Adipocyte (in vitro differentiated cells): ENCODE results near the gene AKR1C3.
"Not testable (repeated sequence)": the region's sequence is repeated elsewhere in the genome, so short reads cannot be mapped to it uniquely, and the experiment has no call there.

Experiments
- DNase-seq: peaks from one replicate; pipeline ENCODE4 v3.0.0-alpha.2; 2015; ENCODE audit warnings: low read depth
- H3K27me3 ChIP-seq: replicated peaks from 2 replicates; pipeline ENCODE4 v1.7.0; 2013; ENCODE audit warnings: mild to moderate bottlenecking, low read length, moderate library complexity; ENCODE audit not compliant: control insufficient read depth, insufficient read depth
- H3K36me3 ChIP-seq: 2 replicates; pipeline ENCODE4 v1.7.0; 2013; ENCODE audit warnings: low read length, mild to moderate bottlenecking, moderate library complexity; ENCODE audit not compliant: control insufficient read depth, insufficient read depth, severe bottlenecking
- H3K4me1 ChIP-seq: 2 replicates; pipeline ENCODE4 v1.7.0; 2013; ENCODE audit warnings: mild to moderate bottlenecking, low read length, moderate library complexity; ENCODE audit not compliant: control insufficient read depth, insufficient read depth
- H3K4me3 ChIP-seq: 2 replicates; pipeline ENCODE4 v1.7.0; 2013; ENCODE audit warnings: mild to moderate bottlenecking, low read length, moderate library complexity
- H3K9ac ChIP-seq: 2 replicates; pipeline ENCODE4 v1.7.0; 2013; ENCODE audit warnings: mild to moderate bottlenecking, low read length, moderate library complexity
- H3K9me3 ChIP-seq: 2 replicates; pipeline ENCODE4 v1.7.0; 2013; ENCODE audit warnings: mild to moderate bottlenecking, low read length, moderate library complexity; ENCODE audit not compliant: control insufficient read depth

Gene AKR1C3

DNA sequence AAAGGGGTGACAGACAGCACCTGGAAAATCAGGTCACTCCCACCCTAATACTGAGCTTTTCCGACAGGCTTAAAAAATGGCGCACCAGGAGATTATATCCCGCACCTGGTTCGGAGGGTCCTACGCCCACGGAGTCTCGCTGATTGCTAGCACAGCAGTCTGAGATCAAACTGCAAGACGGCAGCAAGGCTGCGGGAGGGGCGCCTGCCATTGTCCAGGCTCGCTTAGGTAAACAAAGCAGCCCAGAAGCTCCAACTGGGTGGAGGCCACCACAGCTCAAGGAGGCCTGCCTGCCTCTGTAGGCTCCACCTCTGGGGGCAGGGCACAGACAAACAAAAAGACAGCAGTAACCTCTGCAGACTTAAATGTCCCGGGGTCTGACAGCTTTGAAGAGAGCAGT is 15.6 kb downstream of the AKR1C3 start:
- Histone ChIP-seq H3K4me1 (peaks cover 14% of the 10 kb centered on the region), H3K36me3 (peaks cover 43% of the 10 kb centered on the region)
- not testable (repeated sequence) for H3K27me3 ChIP-seq, DNase-seq, H3K9ac ChIP-seq, H3K9me3 ChIP-seq, H3K4me3 ChIP-seq

DNA sequence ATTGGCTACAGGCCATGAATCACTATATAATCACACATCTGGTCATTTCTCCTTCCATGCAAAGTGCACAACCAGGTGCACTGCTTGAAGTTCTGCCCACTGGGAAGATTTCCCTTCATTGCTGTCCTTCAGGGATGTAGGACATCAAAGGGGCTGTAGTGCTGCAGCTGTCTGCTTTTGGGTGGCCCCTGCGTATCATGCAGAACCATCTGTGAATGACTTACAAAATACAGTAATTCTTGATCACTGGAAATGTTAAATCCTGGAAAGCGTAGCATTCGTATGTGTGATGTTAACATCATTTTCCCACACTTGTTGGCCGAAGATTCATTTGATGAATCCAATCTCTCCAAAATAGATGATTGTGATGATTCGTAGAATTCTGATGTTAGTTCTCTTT is 22.4 kb downstream of the AKR1C3 start:
- Histone ChIP-seq H3K9ac (no peak overlapping the region), H3K9me3 (no peaks in the 10 kb centered on the region), H3K4me3 (no peak overlapping the region), H3K36me3 (no peaks in the 10 kb centered on the region), H3K27me3 (no peaks in the 10 kb centered on the region), H3K4me1 (no peaks in the 10 kb centered on the region)
- DNase-seq = no peak

DNA sequence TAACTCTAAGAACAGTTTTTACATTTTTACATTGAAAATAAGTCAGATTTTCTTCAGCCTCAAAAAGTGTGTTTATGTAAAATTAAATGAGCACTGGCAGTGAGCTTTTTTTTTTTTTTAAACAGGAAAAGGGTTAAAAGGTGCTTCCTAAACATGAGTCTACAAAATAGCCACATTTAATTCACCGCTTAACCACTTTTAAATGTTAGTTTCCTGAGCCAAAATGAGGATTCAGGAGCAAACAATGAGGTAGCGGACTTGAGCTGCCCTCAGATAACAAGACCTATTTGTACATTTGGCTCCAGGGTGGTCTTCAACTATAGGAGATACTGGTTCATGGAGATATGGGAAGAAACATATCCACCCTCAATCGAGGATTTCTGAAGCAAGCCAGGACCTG is 22.8 kb downstream of the AKR1C3 start:
- no peaks in the 10 kb centered on the region for H3K9me3 ChIP-seq
- no peaks in the 10 kb centered on the region for H3K27me3 ChIP-seq
- no peaks in the 10 kb centered on the region for H3K36me3 ChIP-seq
- H3K9ac ChIP-seq = no peak overlapping the region
- no peak for DNase-seq
- H3K4me1 ChIP-seq = no peaks in the 10 kb centered on the region
- no peak overlapping the region for H3K4me3 ChIP-seq

DNA sequence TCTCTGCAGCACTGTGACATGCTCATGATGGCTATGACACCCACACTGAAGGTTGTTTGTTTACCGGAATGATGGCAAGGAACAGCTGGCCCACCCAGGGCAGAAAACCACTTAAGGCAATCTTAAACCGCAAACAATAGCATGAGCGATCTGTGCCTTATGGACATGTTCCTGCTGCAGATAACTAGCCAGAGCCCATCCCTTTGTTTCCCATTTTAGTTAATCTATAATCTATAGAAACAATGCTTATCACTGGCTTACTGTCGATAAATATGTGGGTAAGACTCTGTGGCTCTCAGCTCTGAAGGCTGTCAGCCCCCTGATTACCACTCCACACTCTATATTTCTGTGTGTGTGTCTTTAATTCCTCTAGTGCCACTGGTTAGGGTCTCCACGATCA is 25.8 kb downstream of the AKR1C3 start:
- H3K9me3 ChIP-seq, H3K4me3 ChIP-seq, H3K36me3 ChIP-seq, DNase-seq, H3K27me3 ChIP-seq, H3K4me1 ChIP-seq, H3K9ac ChIP-seq: not testable (repeated sequence)

DNA sequence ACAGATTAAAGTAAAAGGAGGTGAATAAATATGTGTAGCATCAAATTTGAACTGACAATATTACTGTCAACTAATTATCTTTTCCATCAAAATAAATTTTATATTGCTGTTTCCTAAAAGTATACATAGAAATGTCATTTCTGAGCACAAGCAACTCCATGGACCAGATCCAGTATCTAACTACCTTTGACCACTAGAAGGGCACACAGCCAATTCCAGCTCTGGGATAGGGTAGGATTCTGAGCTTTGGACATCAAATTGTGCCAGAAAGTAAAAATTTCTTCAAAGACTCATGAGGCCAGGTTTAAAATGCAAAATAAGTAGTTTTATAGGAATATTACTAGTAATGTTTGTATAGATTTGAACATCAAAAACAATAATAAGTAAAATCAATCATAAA is 29.7 kb downstream of the AKR1C3 start:
- Histone ChIP-seq H3K4me3 (no peak overlapping the region), H3K9ac (no peak overlapping the region), H3K4me1 (no peaks in the 10 kb centered on the region), H3K36me3 (no peaks in the 10 kb centered on the region), H3K9me3 (peaks cover 6% of the 10 kb centered on the region), H3K27me3 (no peaks in the 10 kb centered on the region)
- DNase-seq = no peak

DNA sequence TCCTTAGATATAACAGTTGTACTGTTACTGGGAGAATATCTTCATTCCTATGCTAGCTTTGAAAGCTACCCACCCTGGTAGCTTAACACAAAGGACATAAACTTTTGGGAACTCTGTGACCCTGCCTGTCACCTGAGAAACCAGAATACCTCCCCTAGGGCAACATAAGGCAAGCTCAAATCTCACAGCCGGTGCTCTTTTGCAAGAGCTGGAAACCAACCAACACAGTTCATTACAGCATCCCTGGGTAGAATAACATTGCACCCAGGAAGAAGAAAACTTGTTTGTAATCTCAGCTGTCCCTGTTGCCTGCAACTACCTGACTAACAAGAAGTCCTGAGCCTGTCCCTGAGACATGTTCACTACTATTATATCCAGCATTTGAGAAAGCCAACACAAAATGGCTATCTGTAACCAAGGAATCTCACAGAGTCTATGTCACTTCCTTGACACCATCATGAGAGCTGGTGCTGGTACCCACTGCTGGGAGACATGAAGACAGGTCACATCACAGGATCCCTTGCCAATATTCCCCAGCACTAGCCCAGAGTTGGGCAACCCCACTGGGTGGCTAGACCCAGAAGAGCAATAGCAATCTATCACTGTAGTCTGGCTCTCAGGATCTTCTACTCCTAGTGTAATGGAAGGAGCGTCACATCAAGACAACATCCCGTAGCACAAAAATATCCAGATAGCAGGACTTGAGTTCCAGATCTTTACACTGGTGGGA is 31.3 kb downstream of the AKR1C3 start:
- peaks cover 6% of the 10 kb centered on the region for H3K9me3 ChIP-seq
- H3K27me3 ChIP-seq = no peaks in the 10 kb centered on the region
- no peaks in the 10 kb centered on the region for H3K36me3 ChIP-seq
- H3K9ac ChIP-seq = no peak overlapping the region
- H3K4me3 ChIP-seq = no peak overlapping the region
- no peaks in the 10 kb centered on the region for H3K4me1 ChIP-seq
- DNase-seq = no peak

DNA sequence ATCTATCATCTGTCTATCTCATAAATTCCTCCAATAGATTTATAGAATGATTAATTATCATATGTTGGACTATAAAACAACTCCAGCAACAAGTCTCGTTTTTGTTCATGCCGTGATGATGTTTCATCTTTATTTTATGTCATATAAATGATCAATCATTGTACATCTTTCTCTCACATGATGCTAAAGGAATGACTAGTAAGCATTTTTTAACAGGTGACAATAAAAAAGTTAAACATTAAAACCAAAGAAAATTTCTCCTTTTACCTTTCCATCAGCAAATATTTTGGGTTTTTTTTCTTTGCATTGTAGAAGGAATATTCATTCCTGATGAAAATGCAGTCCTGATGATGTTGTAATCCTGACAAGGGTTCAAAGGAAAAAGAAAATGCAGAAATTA is 41.4 kb downstream of the AKR1C3 start:
- no peak for DNase-seq
- peaks cover 17% of the 10 kb centered on the region for H3K9me3 ChIP-seq
- H3K4me3 ChIP-seq = no peak overlapping the region
- H3K27me3 ChIP-seq = no peaks in the 10 kb centered on the region
- no peaks in the 10 kb centered on the region for H3K36me3 ChIP-seq
- H3K9ac ChIP-seq = no peak overlapping the region
- no peaks in the 10 kb centered on the region for H3K4me1 ChIP-seq

DNA sequence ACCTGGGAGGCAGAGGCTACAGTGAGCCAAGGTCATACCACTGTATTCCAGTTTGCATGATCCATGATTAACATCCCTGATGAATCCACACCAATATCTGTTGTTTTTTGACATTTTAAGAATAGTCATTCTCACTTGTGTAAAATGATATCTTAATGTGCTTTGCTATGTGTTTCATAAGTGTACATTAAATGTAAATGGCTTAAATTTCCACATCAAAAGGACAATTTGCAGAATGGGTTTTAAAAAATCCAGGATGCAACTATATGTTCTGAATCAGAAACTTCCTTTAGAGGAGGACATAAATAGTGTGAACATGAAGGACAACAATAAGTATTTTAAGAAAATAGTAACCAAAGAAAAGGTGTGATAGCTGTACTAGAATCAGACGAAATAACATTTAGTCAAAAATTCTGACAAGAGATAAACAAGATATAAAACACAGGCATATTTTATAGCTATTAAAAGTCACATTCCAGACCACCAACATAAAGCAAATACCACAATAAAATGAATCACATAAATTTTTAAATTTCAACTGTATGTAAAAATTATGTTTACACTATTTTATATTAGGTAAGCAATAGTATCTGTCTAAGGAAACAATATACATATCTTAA is 42.4 kb downstream of the AKR1C3 start:
- Histone ChIP-seq H3K9me3 (peaks cover 17% of the 10 kb centered on the region), H3K9ac (no peak overlapping the region), H3K4me3 (no peak overlapping the region), H3K27me3 (no peaks in the 10 kb centered on the region), H3K36me3 (no peaks in the 10 kb centered on the region), H3K4me1 (no peaks in the 10 kb centered on the region)
- no peak for DNase-seq

DNA sequence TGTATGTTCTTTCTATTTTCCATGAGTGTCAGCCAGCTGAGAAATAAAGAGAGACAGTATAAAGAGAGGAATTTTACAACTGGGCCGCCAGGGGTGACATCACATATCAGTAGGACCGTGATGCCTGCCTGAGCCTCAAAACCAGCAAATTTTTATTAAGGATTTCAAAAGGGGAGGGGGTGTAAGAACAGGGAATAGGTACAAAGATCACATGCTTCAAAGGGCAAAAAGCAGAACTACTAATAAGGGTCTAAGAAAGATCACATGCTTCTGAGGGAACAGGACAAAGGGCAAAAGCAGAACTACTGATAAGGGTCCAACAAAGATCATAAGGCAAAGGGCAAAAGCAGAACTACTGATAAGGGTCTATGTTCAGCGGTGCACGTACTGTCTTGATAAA is 43.5 kb downstream of the AKR1C3 start:
- DNase-seq, H3K9ac ChIP-seq, H3K4me3 ChIP-seq, H3K4me1 ChIP-seq, H3K27me3 ChIP-seq, H3K36me3 ChIP-seq: not testable (repeated sequence)
- H3K9me3 ChIP-seq = peaks cover 17% of the 10 kb centered on the region

DNA sequence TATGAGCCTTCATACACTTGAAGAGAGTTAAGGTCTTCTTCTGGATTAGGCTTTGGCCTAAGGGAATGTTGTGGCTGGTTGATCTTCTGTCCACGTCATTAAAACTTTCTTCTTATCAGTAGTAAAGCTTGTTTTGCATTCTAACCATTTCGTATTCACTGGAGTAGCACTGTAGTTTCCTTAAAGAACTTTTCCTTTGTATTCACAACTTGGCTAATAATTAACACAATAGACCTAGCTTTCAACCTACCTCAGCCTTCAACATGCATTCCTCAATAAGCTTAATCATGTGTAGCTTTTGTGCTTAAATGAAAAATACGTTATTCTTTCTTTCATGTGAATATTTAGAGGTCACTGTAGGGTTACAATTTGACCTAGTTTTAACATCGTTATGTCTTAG is 48.0 kb downstream of the AKR1C3 start:
- Histone ChIP-seq H3K4me1 (no peaks in the 10 kb centered on the region), H3K9me3 (no peaks in the 10 kb centered on the region), H3K4me3 (no peak overlapping the region), H3K9ac (no peak overlapping the region), H3K27me3 (no peaks in the 10 kb centered on the region), H3K36me3 (no peaks in the 10 kb centered on the region)
- no peak for DNase-seq

DNA sequence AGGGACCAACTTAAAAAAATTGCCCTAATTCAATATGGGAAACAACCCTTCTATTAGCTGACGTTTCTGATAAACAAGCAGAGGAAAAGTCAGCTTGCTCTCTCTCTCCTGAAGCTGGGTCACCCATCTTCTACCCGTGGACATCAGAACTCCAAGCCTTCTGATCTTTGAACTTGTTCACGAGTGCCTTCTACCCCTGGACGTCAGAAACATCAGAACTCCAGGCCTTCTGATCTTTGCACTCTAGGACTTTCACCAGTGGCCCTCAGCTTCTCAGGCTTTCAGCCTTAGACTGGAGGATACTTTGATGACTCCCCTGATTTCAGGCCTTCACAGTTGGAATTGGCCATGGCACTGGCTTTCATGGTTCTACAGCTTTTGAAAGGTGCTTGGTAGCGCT is 48.9 kb downstream of the AKR1C3 start:
- DNase-seq = no peak
- no peaks in the 10 kb centered on the region for H3K9me3 ChIP-seq
- no peaks in the 10 kb centered on the region for H3K4me1 ChIP-seq
- no peaks in the 10 kb centered on the region for H3K36me3 ChIP-seq
- H3K27me3 ChIP-seq = no peaks in the 10 kb centered on the region
- H3K9ac ChIP-seq = no peak overlapping the region
- no peak overlapping the region for H3K4me3 ChIP-seq

DNA sequence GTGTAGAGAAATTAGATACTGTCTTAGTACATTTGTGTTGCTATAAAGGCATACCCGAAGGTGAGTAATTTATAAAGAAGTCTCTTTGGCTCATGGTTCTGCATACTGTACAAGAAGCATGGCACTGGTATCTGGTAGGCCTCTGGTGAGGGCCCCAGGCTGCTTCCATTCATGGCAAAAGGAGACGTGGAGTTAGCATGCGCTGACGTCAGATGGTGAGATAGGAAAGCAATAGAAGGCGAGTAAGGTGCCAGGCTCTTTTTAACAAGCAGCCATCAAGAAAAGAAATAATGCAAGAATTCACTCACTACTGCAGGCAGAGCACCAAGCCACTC is 52.7 kb downstream of the AKR1C3 start:
- Histone ChIP-seq H3K27me3 (no peaks in the 10 kb centered on the region), H3K36me3 (no peaks in the 10 kb centered on the region), H3K4me3 (no peak overlapping the region), H3K9me3 (peaks cover 8% of the 10 kb centered on the region), H3K9ac (no peak overlapping the region), H3K4me1 (no peaks in the 10 kb centered on the region)
- DNase-seq = no peak
